HepG2 (cell line): ENCODE results near the gene CCDC183. TPM values are rescaled to one million over a fixed set of nuclear protein-coding genes. Genes with fewer than 3 reads are reported as not detected.

Experiments used
- AHR ChIP-seq: IDR thresholded peaks from 2 replicates; pipeline ENCODE4 v1.6.1; 2018; ENCODE audit warnings: missing genetic modification reagents, missing compliant biosample characterization
- FOSL2 ChIP-seq: sonication (generic); formaldehyde crosslinking; IDR thresholded peaks from 2 replicates; pipeline ENCODE4 v1.4.0; 2020; ENCODE audit warnings: missing genetic modification reagents
- HIC2 ChIP-seq: sonication (generic); formaldehyde crosslinking; IDR thresholded peaks from 2 replicates; pipeline ENCODE4 v1.9.0; 2022; ENCODE audit warnings: low read depth, missing genetic modification reagents
- KAT8 ChIP-seq: IDR thresholded peaks from 2 replicates; pipeline ENCODE4 v1.6.1; 2016; ENCODE audit warnings: missing genetic modification reagents, missing compliant biosample characterization
- KDM3A ChIP-seq: IDR thresholded peaks from 2 replicates; pipeline ENCODE4 v1.6.1; 2018; ENCODE audit warnings: low read depth, missing compliant biosample characterization
- MED1 ChIP-seq: sonication (generic); formaldehyde crosslinking; IDR thresholded peaks from 2 replicates; pipeline ENCODE4 v1.4.0; 2020; ENCODE audit warnings: missing genetic modification reagents
- MYC ChIP-seq: sonication (generic); formaldehyde crosslinking; IDR thresholded peaks from 2 replicates; pipeline ENCODE4 v1.9.0; 2021; ENCODE audit warnings: missing genetic modification reagents, borderline replicate concordance
- PATZ1 ChIP-seq: sonication (generic); formaldehyde crosslinking; IDR thresholded peaks from 2 replicates; pipeline ENCODE4 v1.4.0; 2020; ENCODE audit warnings: missing genetic modification reagents
- SALL2 ChIP-seq: sonication (generic); formaldehyde crosslinking; IDR thresholded peaks from 2 replicates; pipeline ENCODE4 v1.8.1; 2023; ENCODE audit warnings: mild to moderate bottlenecking, missing genetic modification reagents, inconsistent platforms
- SAP130 ChIP-seq: IDR thresholded peaks from 2 replicates; pipeline ENCODE4 v1.6.1; 2016; ENCODE audit warnings: low read depth
- YEATS4 ChIP-seq: sonication (generic); formaldehyde crosslinking; IDR thresholded peaks from 2 replicates; pipeline ENCODE4 v1.4.0; 2020; ENCODE audit warnings: missing genetic modification reagents, borderline replicate concordance
- ZBTB7A ChIP-seq: sonication (generic); formaldehyde crosslinking; IDR thresholded peaks from 2 replicates; pipeline ENCODE4 v1.8.0; 2022; ENCODE audit warnings: mild to moderate bottlenecking, missing genetic modification reagents
- ZMYM4 ChIP-seq: sonication (generic); formaldehyde crosslinking; IDR thresholded peaks from 2 replicates; pipeline ENCODE4 v1.8.1; 2023; ENCODE audit warnings: mild to moderate bottlenecking, missing genetic modification reagents
- ZNF326 ChIP-seq: sonication (generic); formaldehyde crosslinking; IDR thresholded peaks from 2 replicates; pipeline ENCODE4 v1.4.0; 2020; ENCODE audit warnings: missing genetic modification reagents, borderline replicate concordance
- ZNF468 ChIP-seq: sonication (generic); formaldehyde crosslinking; IDR thresholded peaks from 2 replicates; pipeline ENCODE4 v1.8.0; 2022; ENCODE audit warnings: mild to moderate bottlenecking, moderate library complexity, missing genetic modification reagents
- ZNF501 ChIP-seq: sonication (generic); formaldehyde crosslinking; IDR thresholded peaks from 2 replicates; pipeline ENCODE4 v1.5.1; 2020; ENCODE audit warnings: mild to moderate bottlenecking, moderate library complexity, missing genetic modification reagents
- ZSCAN21 ChIP-seq: sonication (generic); formaldehyde crosslinking; IDR thresholded peaks from 2 replicates; pipeline ENCODE4 v1.8.0; 2022; ENCODE audit warnings: mild to moderate bottlenecking, missing genetic modification reagents, moderate library complexity, borderline replicate concordance
- polyA plus RNA-seq, 8 experiments: library from polyadenylated mRNA; depleted of rRNA in 3 of 8; stranded (reverse) in 7 of 8; unstranded in 1 of 8; fragments of >200 nt; fragmentation: Illumina TruSeq in 4 of 8; extraction: Trizol in 4 of 8; gene quantifications; 2 replicates each; pipeline versions ENCODE4 v1.2.1 to v1.2.3, GENCODE V29; 2011 to 2016; ENCODE audit warnings: low read depth in 4 of 8, missing spikeins in 1 of 8, mixed read lengths in 1 of 8; ENCODE audit not compliant: insufficient read depth in 1 of 8
- total RNA-seq, 5 experiments: library from RNA; depleted of rRNA; stranded (reverse); fragments of >200 nt; fragmentation: Illumina TruSeq; extraction: Trizol; gene quantifications; 2 replicates each; pipeline ENCODE4 v1.2.3, GENCODE V29; 2016; ENCODE audit warnings: low read depth in 1 of 5

CCDC183 gene
- total and polyA plus RNA-seq, 2 of the 13 experiments (the other 11 are each of a cell fraction or from before 2014, with no cell fraction given), result 5.0 to 66.4 TPM

- TF ChIP-seq SALL2 (CRISPR knock-in tag), result 0 out of 2 replicates have a peak, but pooled peaks have one; percentile 22
- 0 out of 2 replicates have a peak, but pooled peaks have one; percentile 38 for TF ChIP-seq ZSCAN21 (CRISPR knock-in tag)
- TF ChIP-seq ZBTB7A, result peak; percentile 54; the same call in 1 of the 2 replicates
- peak; percentile 22; the same call in 1 of the 2 replicates for TF ChIP-seq HIC2 (CRISPR knock-in tag)
- TF ChIP-seq FOSL2 (CRISPR knock-in tag), result 0 out of 2 replicates have a peak, but pooled peaks have one; percentile 9
- TF ChIP-seq YEATS4 (CRISPR knock-in tag), result 0 out of 2 replicates have a peak, but pooled peaks have one; percentile 6
- TF ChIP-seq AHR (CRISPR knock-in tag), result 0 out of 2 replicates have a peak, but pooled peaks have one; percentile 33
- TF ChIP-seq ZMYM4 (CRISPR knock-in tag), result 0 out of 2 replicates have a peak, but pooled peaks have one; percentile 17
- peak; percentile 58; the same call in 1 of the 2 replicates for TF ChIP-seq PATZ1 (CRISPR knock-in tag)
- TF ChIP-seq ZNF326 (CRISPR knock-in tag), result peak; percentile 88
- TF ChIP-seq KDM3A (CRISPR knock-in tag), result peak; percentile 26; the same call in 1 of the 2 replicates
- TF ChIP-seq ZNF501, result peak; percentile 43; the same call in 1 of the 2 replicates
- peak; percentile 84; the same call in 1 of the 2 replicates for TF ChIP-seq ZNF468 (CRISPR knock-in tag)
- peak; percentile 29; the same call in 1 of the 2 replicates for TF ChIP-seq MYC (CRISPR knock-in tag)
- TF ChIP-seq KAT8, result 0 out of 2 replicates have a peak, but pooled peaks have one; percentile 3
- TF ChIP-seq SAP130, result 0 out of 2 replicates have a peak, but pooled peaks have one; percentile 28
- 0 out of 2 replicates have a peak, but pooled peaks have one; percentile 2 for TF ChIP-seq MED1 (CRISPR knock-in tag)
Observed at GRCh38 chr9:136843159-136843800, 47.1 kb downstream of the CCDC183 start (continued).
